KOPT-K1 (cell line): Measurements from ENCODE around the gene SNX20.

Experiments used
- H3K27ac ChIP-seq: fragments of 200-600 bp; sonication (generic); 2 replicates; pipeline ENCODE4 v1.5.1; 2016; ENCODE audit warnings: antibody characterized with exemption, mild to moderate bottlenecking, low read depth, low read length; ENCODE audit not compliant: poor library complexity, severe bottlenecking
- H3K36me3 ChIP-seq: fragments of 200-600 bp; sonication (generic); 2 replicates; pipeline ENCODE4 v1.5.1; 2017; ENCODE audit warnings: antibody characterized with exemption, mild to moderate bottlenecking, low read length, moderate library complexity; ENCODE audit not compliant: insufficient read depth
- H3K9me3 ChIP-seq: fragments of 200-600 bp; sonication (generic); 2 replicates; pipeline ENCODE4 v1.5.1; 2017; ENCODE audit warnings: antibody characterized with exemption, low read length, mild to moderate bottlenecking; ENCODE audit not compliant: insufficient read depth, poor library complexity, severe bottlenecking

SNX20 gene

DNA sequence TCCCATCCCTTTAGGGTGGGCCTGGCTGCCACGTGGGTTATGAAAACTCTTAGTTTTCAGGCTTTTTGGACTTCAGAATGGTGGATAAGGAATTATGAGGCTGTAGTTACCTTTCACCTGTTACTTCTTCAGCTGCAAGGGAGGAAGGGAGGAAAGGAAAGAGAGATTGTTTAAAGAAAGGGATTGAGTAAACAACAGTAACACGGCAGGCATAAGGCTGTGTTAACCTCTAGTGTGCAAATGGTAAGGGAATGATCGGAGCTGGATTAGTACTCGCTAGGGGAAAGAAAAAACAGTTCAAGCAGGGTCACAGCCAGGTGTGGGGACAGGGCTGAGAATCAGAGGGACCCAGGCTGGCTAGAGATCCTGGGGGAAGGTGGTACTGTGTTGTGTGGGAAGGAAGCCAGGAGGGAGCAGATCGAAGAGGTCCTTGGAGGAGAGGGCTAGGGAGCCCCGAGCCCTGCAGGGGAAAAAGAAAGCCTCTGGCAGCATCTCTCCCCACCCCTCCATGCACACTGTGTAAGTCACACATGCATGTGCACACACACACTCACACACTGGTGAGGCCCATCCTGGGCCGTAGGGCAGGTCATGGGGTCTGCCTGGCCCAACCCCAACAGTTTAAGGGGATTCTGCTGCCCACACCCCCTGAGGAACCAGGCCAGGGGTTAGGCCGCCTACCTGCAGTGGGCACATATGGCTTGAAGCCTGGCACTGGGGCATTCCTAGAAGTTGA is 49.7 kb downstream of the SNX20 start:
- H3K9me3 ChIP-seq = no peaks in the 10 kb centered on the region
- no peak overlapping the region for H3K27ac ChIP-seq
- H3K36me3 ChIP-seq = no peaks in the 10 kb centered on the region

DNA sequence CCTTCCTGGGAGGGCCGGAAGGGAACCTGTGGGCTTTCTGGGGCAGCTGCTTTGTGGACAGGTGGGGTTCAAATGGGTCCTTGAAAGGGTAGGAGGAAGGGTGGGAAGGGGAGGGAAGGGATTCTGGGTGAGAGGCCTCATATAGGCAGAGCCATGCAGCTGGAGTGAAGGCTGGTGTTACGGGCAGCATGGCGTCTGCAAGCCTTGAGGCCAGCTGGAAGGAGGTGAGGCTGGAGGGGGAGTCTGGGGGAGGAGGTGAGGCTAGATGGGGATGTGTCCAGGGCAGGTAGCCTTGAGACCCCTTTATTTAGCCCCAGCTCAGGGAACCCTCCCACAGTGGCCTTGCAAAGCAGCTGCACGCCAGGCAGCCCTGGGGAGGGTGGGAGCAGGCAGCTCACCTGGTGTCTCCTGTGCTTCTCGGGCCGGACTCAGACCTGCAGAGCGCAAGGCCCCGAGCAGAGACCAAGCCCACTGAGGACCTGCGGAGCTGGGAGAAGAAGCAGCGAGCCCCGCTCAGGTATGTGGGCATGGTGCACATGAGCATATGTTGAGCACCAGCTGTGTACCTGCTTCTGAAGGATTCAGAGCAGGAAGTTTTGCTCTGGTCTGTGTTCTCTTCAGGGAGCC is 50.6 kb downstream of the SNX20 start:
- Histone ChIP-seq H3K36me3 (no peaks in the 10 kb centered on the region), H3K27ac (no peak overlapping the region)

GRCh38 chr16:50629334-50629733 is 51.8 kb downstream of the SNX20 start:
- Histone ChIP-seq H3K36me3 (no peaks in the 10 kb centered on the region), H3K27ac (no peak overlapping the region), H3K9me3 (no peaks in the 10 kb centered on the region)

More for the DNA sequence above, 50.6 kb downstream of the SNX20 start:
- H3K9me3 ChIP-seq = no peaks in the 10 kb centered on the region

DNA sequence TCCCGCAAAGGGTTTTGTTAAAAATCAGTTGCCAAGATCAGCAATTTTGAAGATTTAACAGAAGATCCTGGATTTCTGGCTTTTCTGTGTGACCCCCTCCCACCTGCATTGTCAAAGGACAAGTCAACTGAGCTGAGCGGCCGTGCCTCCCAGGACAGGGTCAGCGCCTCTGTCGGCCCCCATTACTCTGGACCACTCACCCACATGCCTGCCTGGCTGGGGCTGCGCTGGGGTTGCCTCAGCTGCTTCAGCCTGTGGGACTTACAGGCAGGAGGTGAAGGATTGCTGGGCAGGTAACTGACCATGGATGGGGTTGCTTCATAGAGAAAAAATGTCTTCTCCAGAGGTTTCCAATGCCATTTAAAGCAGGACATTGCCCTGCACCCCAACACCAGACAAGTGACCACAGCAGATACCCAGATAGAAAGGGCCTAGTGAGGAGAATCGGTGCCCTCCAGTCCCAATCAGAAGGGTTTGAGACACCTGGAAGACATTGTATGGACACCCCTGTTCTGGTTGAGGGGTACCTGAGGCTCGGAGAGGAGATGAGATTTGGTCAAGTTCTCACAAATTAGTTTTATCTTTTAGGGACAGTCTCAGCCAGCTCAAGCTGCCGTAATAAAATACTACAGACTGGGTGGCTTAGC is 52.8 kb downstream of the SNX20 start:
- no peaks in the 10 kb centered on the region for H3K9me3 ChIP-seq
- no peaks in the 10 kb centered on the region for H3K36me3 ChIP-seq
- no peak overlapping the region for H3K27ac ChIP-seq

DNA sequence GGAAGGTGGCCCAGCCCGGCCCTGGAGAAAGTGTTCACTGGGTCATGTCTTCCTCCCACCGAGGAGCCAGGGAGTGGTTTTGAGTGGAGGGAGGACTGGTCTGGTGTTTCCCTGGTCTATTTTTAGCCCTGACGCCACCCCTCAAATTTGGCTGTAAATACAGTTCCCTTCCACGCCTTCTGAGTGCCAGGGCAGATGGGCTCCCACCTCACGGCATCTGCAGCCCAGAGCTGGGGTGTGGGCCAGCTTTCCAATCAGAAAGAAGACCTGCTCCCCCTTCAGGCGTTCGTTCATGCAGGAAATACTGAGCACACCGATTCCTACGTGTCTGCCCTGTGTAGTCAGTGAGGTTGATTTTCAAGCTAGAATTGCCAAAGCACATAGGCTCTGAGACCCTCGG is 53.7 kb downstream of the SNX20 start:
- H3K27ac ChIP-seq = no peak overlapping the region

DNA sequence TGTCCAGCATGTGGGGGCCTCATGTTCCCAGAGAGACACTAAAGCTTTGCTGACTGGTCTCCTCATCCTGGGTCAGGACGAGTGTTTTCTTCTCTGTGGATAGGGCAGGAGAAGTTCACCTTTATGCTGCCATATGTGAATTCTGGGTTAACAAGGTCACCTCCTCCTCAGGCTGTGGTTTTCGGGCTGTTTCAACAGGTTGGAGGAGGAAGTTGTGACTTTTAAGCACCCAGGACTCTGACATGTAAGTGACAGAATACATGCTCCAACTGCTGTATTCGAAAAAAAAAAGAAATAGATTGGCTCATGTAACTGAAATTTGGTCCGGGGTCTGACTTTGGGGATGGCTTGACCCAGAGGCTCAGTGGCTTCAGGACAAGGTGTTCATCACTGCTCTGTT is 54.2 kb downstream of the SNX20 start:
- Histone ChIP-seq H3K9me3 (no peaks in the 10 kb centered on the region), H3K27ac (no peak overlapping the region), H3K36me3 (no peaks in the 10 kb centered on the region)

More for the DNA sequence above, 53.7 kb downstream of the SNX20 start:
- no peaks in the 10 kb centered on the region for H3K36me3 ChIP-seq
- H3K9me3 ChIP-seq = no peaks in the 10 kb centered on the region

GRCh38 chr16:50625374-50625773 is 55.7 kb downstream of the SNX20 start:
- no peaks in the 10 kb centered on the region for H3K9me3 ChIP-seq
- H3K27ac ChIP-seq = no peak overlapping the region
- H3K36me3 ChIP-seq = no peaks in the 10 kb centered on the region

GRCh38 chr16:50624449-50624970 is 56.6 kb downstream of the SNX20 start:
- Histone ChIP-seq H3K27ac (no peak overlapping the region), H3K36me3 (no peaks in the 10 kb centered on the region), H3K9me3 (no peaks in the 10 kb centered on the region)

DNA sequence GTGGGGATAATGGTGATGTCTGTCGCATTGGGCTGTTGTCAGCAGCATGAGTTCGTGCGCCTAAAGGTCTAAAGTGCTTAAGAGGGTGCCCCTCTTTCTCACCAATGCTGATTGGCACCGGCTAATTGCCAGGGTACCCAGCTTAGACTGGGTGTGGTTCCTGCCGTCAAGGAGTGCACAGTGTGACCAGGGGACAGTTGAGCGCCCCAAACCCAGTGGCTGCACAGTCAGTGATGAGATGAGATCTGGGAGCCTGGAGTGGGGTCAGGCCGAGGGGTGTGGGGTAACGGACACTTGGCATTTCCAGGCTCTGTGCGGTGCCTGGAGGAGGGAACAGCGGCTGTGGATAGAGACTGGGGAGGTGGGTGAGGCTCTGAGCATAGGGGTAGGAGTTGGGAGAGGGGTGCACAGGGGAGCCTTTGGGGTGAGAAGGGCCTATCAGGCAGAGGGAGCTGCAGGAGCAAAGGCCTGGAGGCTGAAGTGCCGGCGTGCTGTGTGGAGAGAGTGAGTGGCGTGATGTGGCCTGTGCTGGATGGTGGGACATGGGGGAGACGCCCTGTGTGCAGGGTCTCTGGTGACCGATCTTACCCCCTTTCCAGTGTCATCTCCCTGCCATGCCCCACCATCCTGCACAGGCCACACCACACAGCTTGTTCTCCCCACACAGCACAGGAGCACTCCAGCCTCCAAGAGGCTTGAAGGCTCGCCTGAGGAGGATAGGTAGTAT is 58.3 kb downstream of the SNX20 start:
- H3K27ac ChIP-seq = no peak overlapping the region
- H3K9me3 ChIP-seq = no peaks in the 10 kb centered on the region
- no peaks in the 10 kb centered on the region for H3K36me3 ChIP-seq

GRCh38 chr16:50622029-50622428 is 59.1 kb downstream of the SNX20 start:
- Histone ChIP-seq H3K27ac (no peak overlapping the region), H3K9me3 (no peaks in the 10 kb centered on the region), H3K36me3 (no peaks in the 10 kb centered on the region)
